ENCODE measurements around the gene INPP5D. TPM values are rescaled to one million over a fixed set of nuclear protein-coding genes. Genes with fewer than 3 reads are reported as not detected.
A peak's percentile ranks its signal among the peaks of the same experiment; 100 is the strongest.

INPP5D gene
- total RNA-seq, 4 donors from 2014 or later = 11.6 to 333 (median 26.2) TPM

GRCh38 chr2:233245406-233245805 is 185.3 kb downstream of the INPP5D start:
- H3K4me3 ChIP-seq = no peak overlapping the region
- no peaks in the 10 kb centered on the region for H3K9me3 ChIP-seq
- H3K27me3 ChIP-seq = no peaks in the 10 kb centered on the region
- no peak for DNase-seq
- H3K36me3 ChIP-seq = no peaks in the 10 kb centered on the region
- TF ChIP-seq POLR2A (IDR thresholded peaks at IDR 0.05) = no peak
- TF ChIP-seq CTCF (IDR thresholded peaks at IDR 0.05) = no peak
- peaks cover 0 to 12% (median 9%) of the 10 kb centered on the region in 4 donors for H3K4me1 ChIP-seq
- H3K27ac ChIP-seq = no peak overlapping the region

GRCh38 chr2:233247116-233247515 is 187.0 kb downstream of the INPP5D start:
- DNase-seq = peak in 1 of 3 donors; percentile 41
- Histone ChIP-seq H3K27me3 (no peaks in the 10 kb centered on the region), H3K27ac (peak overlapping the region in 2 of 4 donors; percentile 32 to 58), H3K9me3 (no peaks in the 10 kb centered on the region), H3K4me3 (no peak overlapping the region), H3K4me1 (peaks cover 0 to 3% (median 2%) of the 10 kb centered on the region in 4 donors), H3K36me3 (no peaks in the 10 kb centered on the region)
- TF ChIP-seq POLR2A (IDR thresholded peaks at IDR 0.05) (no peak), CTCF (IDR thresholded peaks at IDR 0.05) (no peak)

DNA sequence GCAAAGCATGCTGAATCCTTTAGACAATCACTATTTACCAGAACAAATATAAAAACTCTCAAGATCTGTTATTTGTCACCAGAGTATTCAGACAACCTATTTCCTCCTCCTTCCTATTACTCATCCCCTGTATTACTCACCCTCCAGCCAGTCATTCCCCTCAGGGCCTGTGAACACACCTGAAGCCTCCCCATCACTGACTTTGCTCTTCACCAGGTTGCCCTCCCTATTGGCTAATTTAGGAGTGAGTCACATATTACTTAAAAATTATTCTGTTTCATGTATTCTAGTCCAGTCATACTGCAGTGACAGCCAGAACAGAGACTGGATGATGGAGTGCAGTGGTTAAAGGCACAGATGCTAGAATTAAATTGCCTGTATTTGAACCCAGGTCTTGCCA is 187.6 kb downstream of the INPP5D start:
- H3K4me3 ChIP-seq = no peak overlapping the region
- H3K4me1 ChIP-seq = peaks cover 0 to 4% (median 2%) of the 10 kb centered on the region in 4 donors
- no peaks in the 10 kb centered on the region for H3K9me3 ChIP-seq
- H3K36me3 ChIP-seq = no peaks in the 10 kb centered on the region
- TF ChIP-seq POLR2A (IDR thresholded peaks at IDR 0.05) (no peak), CTCF (IDR thresholded peaks at IDR 0.05) (no peak)
- DNase-seq = peak in 1 of 3 donors; percentile 46
- H3K27me3 ChIP-seq = no peaks in the 10 kb centered on the region
- H3K27ac ChIP-seq = peak overlapping the region in 2 of 4 donors; percentile 32 to 58

- H3K27ac ChIP-seq = no peak overlapping the region
- no peaks in the 10 kb centered on the region for H3K27me3 ChIP-seq
- H3K4me1 ChIP-seq = peaks cover 0 to 17% (median 5%) of the 10 kb centered on the region in 4 donors
- H3K4me3 ChIP-seq = no peak overlapping the region
- H3K9me3 ChIP-seq = no peaks in the 10 kb centered on the region
- H3K36me3 ChIP-seq = no peaks in the 10 kb centered on the region
- TF ChIP-seq CTCF (IDR thresholded peaks at IDR 0.05) (no peak), POLR2A (IDR thresholded peaks at IDR 0.05) (no peak)
- DNase-seq = no peak
Measured at GRCh38 chr2:233248999-233249398, 188.9 kb downstream of the INPP5D start.

- Histone ChIP-seq H3K27me3 (no peaks in the 10 kb centered on the region), H3K27ac (peak overlapping the region in 3 of 4 donors; percentile 63 to 91 (median 91)), H3K4me3 (no peak overlapping the region), H3K36me3 (no peaks in the 10 kb centered on the region), H3K9me3 (no peaks in the 10 kb centered on the region), H3K4me1 (peaks cover 0 to 22% (median 5%) of the 10 kb centered on the region in 4 donors)
- TF ChIP-seq POLR2A (IDR thresholded peaks at IDR 0.05) (no peak), CTCF (IDR thresholded peaks at IDR 0.05) (no peak)
- DNase-seq = no peak
Measured at GRCh38 chr2:233250568-233250967, 190.4 kb downstream of the INPP5D start.

GRCh38 chr2:233250985-233251305 is 190.8 kb downstream of the INPP5D start:
- H3K9me3 ChIP-seq = no peaks in the 10 kb centered on the region
- H3K27ac ChIP-seq = peak overlapping the region; percentile 63 to 91 (median 90)
- DNase-seq = no peak
- TF ChIP-seq POLR2A (IDR thresholded peaks at IDR 0.05) (no peak), CTCF (IDR thresholded peaks at IDR 0.05) (no peak)
- peak overlapping the region in 2 of 4 donors; percentile 89 to 94 for H3K4me3 ChIP-seq
- peaks cover 0 to 2% (median 0%) of the 10 kb centered on the region in 3 donors for H3K36me3 ChIP-seq
- H3K27me3 ChIP-seq = no peaks in the 10 kb centered on the region
- peaks cover 0 to 22% (median 5%) of the 10 kb centered on the region in 4 donors for H3K4me1 ChIP-seq
